Thoracic aorta (tissue), 2 donors: ENCODE measurements around the gene SNX32. TPM values are rescaled to one million over a fixed set of nuclear protein-coding genes. Genes with fewer than 3 reads are reported as not detected.

Experiments
- ATAC-seq: fragments of 150-250 bp; one replicate; pipeline ENCODE4 v1.8.0; 2017; ENCODE audit warnings: low read depth; ENCODE audit not compliant: insufficient number of reproducible peaks, low FRiP score
- DNase-seq: peaks from one replicate; pipeline ENCODE4 v3.0.0-alpha.2; 2020; ENCODE audit warnings: low spot score
- H3K27ac ChIP-seq, 2 donors: fragments of 200-600 bp; sonication (generic); 1 replicate in 1 of 2; 2 replicates in 1 of 2; pipeline ENCODE4 v1.5.1; 2016; ENCODE audit warnings: mild to moderate bottlenecking in 2 of 2, moderate library complexity in 2 of 2
- H3K27me3 ChIP-seq: fragments of 200-600 bp; sonication (generic); replicated peaks from 2 replicates; pipeline ENCODE4 v1.6.0; 2016; ENCODE audit warnings: mild to moderate bottlenecking; ENCODE audit not compliant: insufficient read depth
- H3K36me3 ChIP-seq: fragments of 200-600 bp; sonication (generic); one replicate; pipeline ENCODE4 v1.5.1; 2016
- H3K4me1 ChIP-seq, 2 donors: fragments of 200-600 bp; sonication (generic); 1 replicate in 1 of 2; 2 replicates in 1 of 2; pipeline versions ENCODE4 v1.5.1 to v1.6.0; 2016; ENCODE audit warnings: low read depth in 2 of 2, mild to moderate bottlenecking in 1 of 2; ENCODE audit not compliant: control insufficient read depth in 1 of 2
- H3K4me3 ChIP-seq: fragments of 200-600 bp; sonication (generic); 2 replicates; pipeline ENCODE4 v1.5.1; 2016; ENCODE audit warnings: mild to moderate bottlenecking
- H3K9me3 ChIP-seq: fragments of 200-600 bp; sonication (generic); 2 replicates; pipeline ENCODE4 v1.5.1; 2016
- CTCF ChIP-seq: fragments of 200-600 bp; sonication (generic); IDR thresholded peaks from one replicate; pipeline ENCODE4 v1.5.1; 2019; ENCODE audit warnings: antibody characterized with exemption
- total RNA-seq, 2 donors: library from RNA; depleted of rRNA; stranded (reverse); fragments of >200 nt; gene quantifications; one replicate each; pipeline versions ENCODE4 v1.1.0 to v1.2.3, GENCODE V29; 2016

Gene SNX32
- total RNA-seq, 2 donors from 2014 or later, result 0.81 TPM; not detected in 1

- no peak overlapping the region for H3K4me3 ChIP-seq
- H3K27me3 ChIP-seq, result no peaks in the 10 kb centered on the region
- no peak for ATAC-seq
- H3K4me1 ChIP-seq, result peaks cover 5 to 28% of the 10 kb centered on the region in 2 donors
- H3K9me3 ChIP-seq, result no peaks in the 10 kb centered on the region
- TF ChIP-seq CTCF, result no peak
- peaks cover 57% of the 10 kb centered on the region for H3K36me3 ChIP-seq
- no peak overlapping the region for H3K27ac ChIP-seq
- no peak for DNase-seq
Observed at GRCh38 chr11:65868076-65868667, 34.4 kb downstream of the SNX32 start.

GRCh38 chr11:65868907-65869306, 35.1 kb downstream of the SNX32 start:
- Histone ChIP-seq H3K27me3 (no peaks in the 10 kb centered on the region), H3K4me3 (no peak overlapping the region), H3K4me1 (peaks cover 5 to 31% of the 10 kb centered on the region in 2 donors), H3K9me3 (no peaks in the 10 kb centered on the region), H3K36me3 (peaks cover 49% of the 10 kb centered on the region), H3K27ac (peak overlapping the region in 1 of 2 donors; percentile 47)
- TF ChIP-seq CTCF, result no peak
- ATAC-seq, result no peak
- no peak for DNase-seq

GRCh38 chr11:65869643-65870306, 36.0 kb downstream of the SNX32 start:
- DNase-seq (no peak), ATAC-seq (no peak)
- H3K4me3 ChIP-seq, result no peak overlapping the region
- peak overlapping the region in 1 of 2 donors; percentile 47 for H3K27ac ChIP-seq
- no peak for TF ChIP-seq CTCF
- no peaks in the 10 kb centered on the region for H3K27me3 ChIP-seq
- peaks cover 5 to 34% of the 10 kb centered on the region in 2 donors for H3K4me1 ChIP-seq
- peaks cover 40% of the 10 kb centered on the region for H3K36me3 ChIP-seq
- no peaks in the 10 kb centered on the region for H3K9me3 ChIP-seq

GRCh38 chr11:65870307-65870658, 36.5 kb downstream of the SNX32 start:
- peaks cover 35% of the 10 kb centered on the region for H3K36me3 ChIP-seq
- no peak for ATAC-seq
- H3K27me3 ChIP-seq, result no peaks in the 10 kb centered on the region
- no peaks in the 10 kb centered on the region for H3K9me3 ChIP-seq
- peak overlapping the region in 1 of 2 donors; percentile 12 for H3K27ac ChIP-seq
- H3K4me1 ChIP-seq, result peaks cover 5 to 34% of the 10 kb centered on the region in 2 donors
- no peak for TF ChIP-seq CTCF
- H3K4me3 ChIP-seq, result no peak overlapping the region
- no peak for DNase-seq

GRCh38 chr11:65870706-65871681, 37.2 kb downstream of the SNX32 start:
- H3K36me3 ChIP-seq, result peaks cover 28% of the 10 kb centered on the region
- DNase-seq (no peak), ATAC-seq (no peak)

More at GRCh38 chr11:65870706-65871681, 37.2 kb downstream of the SNX32 start:
- no peaks in the 10 kb centered on the region for H3K27me3 ChIP-seq
- peak overlapping the region; percentile 90 for H3K4me3 ChIP-seq
- H3K27ac ChIP-seq, result peak overlapping the region; percentile 93 to 97
- H3K4me1 ChIP-seq, result peaks cover 5 to 34% of the 10 kb centered on the region in 2 donors
- H3K9me3 ChIP-seq, result no peaks in the 10 kb centered on the region
- TF ChIP-seq CTCF, result no peak
